RPMI7951 (cell line): ENCODE measurements around the gene MTURN. TPM values are rescaled to one million over a fixed set of nuclear protein-coding genes. Genes with fewer than 3 reads are reported as not detected.
A peak's percentile ranks its signal among the peaks of the same experiment; 100 is the strongest.

Experiments used
- DNase-seq: peaks from one replicate; pipeline ENCODE4 v3.0.0-alpha.2; 2012; ENCODE audit warnings: low read depth
- total RNA-seq: library from RNA; depleted of rRNA; stranded (reverse); fragments of >200 nt; shearing (Covaris generic); gene quantifications from 2 replicates; pipeline ENCODE4 v1.2.3, GENCODE V29; 2014

The MTURN gene
- total RNA-seq, 1 experiment from 2014 or later: 5.0 TPM

GRCh38 chr7:30136117-30136731 lies 1.4 kb downstream of the MTURN start:
- DNase-seq: no peak

GRCh38 chr7:30136743-30137485 lies 2.1 kb downstream of the MTURN start:
- DNase-seq: no peak

GRCh38 chr7:30139836-30140384 lies 5.1 kb downstream of the MTURN start:
- DNase-seq: no peak

GRCh38 chr7:30140456-30140855 lies 5.7 kb downstream of the MTURN start:
- no peak for DNase-seq

GRCh38 chr7:30142710-30143109 lies 7.9 kb downstream of the MTURN start:
- DNase-seq: peak; percentile 69

- DNase-seq: peak; percentile 61
Observed at GRCh38 chr7:30143748-30144251, 9.0 kb downstream of the MTURN start.

GRCh38 chr7:30144657-30145306 lies 10.0 kb downstream of the MTURN start:
- no peak for DNase-seq

GRCh38 chr7:30145426-30145970 lies 10.7 kb downstream of the MTURN start:
- no peak for DNase-seq

- DNase-seq: peak; percentile 61
Observed at GRCh38 chr7:30146127-30146612, 11.4 kb downstream of the MTURN start.

GRCh38 chr7:30147223-30147622 lies 12.4 kb downstream of the MTURN start:
- DNase-seq: no peak

GRCh38 chr7:30147785-30148184 lies 13.0 kb downstream of the MTURN start:
- no peak for DNase-seq

- no peak for DNase-seq
Observed at GRCh38 chr7:30148426-30148825, 13.6 kb downstream of the MTURN start.

- DNase-seq: no peak
Observed at GRCh38 chr7:30148951-30149459, 14.2 kb downstream of the MTURN start.

GRCh38 chr7:30149640-30150272 lies 15.0 kb downstream of the MTURN start:
- DNase-seq: no peak

GRCh38 chr7:30150711-30151110 lies 15.9 kb downstream of the MTURN start:
- DNase-seq: no peak

- no peak for DNase-seq
Observed at GRCh38 chr7:30154111-30154587, 19.4 kb downstream of the MTURN start.

GRCh38 chr7:30155481-30155880 lies 20.7 kb downstream of the MTURN start:
- no peak for DNase-seq

- no peak for DNase-seq
Observed at GRCh38 chr7:30157204-30157603, 22.4 kb downstream of the MTURN start.

GRCh38 chr7:30159163-30159562 lies 24.4 kb downstream of the MTURN start:
- DNase-seq: no peak

- peak; percentile 42 for DNase-seq
Observed at GRCh38 chr7:30159698-30160143, 24.9 kb downstream of the MTURN start.

GRCh38 chr7:30160329-30160728 lies 25.5 kb downstream of the MTURN start:
- DNase-seq: no peak
